HL-60 (cell line): ENCODE measurements around the gene DENND1A.

Experiments used
- DNase-seq, 2 experiments: peaks; one replicate each; pipeline ENCODE4 v3.0.0-alpha.2; 2010 to 2020; ENCODE audit warnings: low read depth in 1 of 2, low spot score in 1 of 2
- H3K27ac ChIP-seq: fragments of 250-450 bp; sonication (Bioruptor Pico); replicated peaks from 2 replicates; pipeline ENCODE4 v1.5.1; 2020; ENCODE audit warnings: mild to moderate bottlenecking, moderate library complexity
- H3K27me3 ChIP-seq: fragments of 250-450 bp; sonication (Bioruptor Pico); 2 replicates; pipeline ENCODE4 v1.5.1; 2021; ENCODE audit warnings: mild to moderate bottlenecking, moderate library complexity; ENCODE audit not compliant: insufficient read depth, poor library complexity, severe bottlenecking
- H3K4me3 ChIP-seq: replicated peaks from 2 replicates; pipeline ENCODE4 v1.5.1; 2011; ENCODE audit warnings: mild to moderate bottlenecking, control low read depth, low read length; ENCODE audit not compliant: insufficient read depth
- CTCF ChIP-seq: IDR thresholded peaks from one replicate; pipeline ENCODE4 v1.5.1; 2011; ENCODE audit warnings: low read length, control low read depth, inconsistent platforms; ENCODE audit not compliant: insufficient read depth
- GABPA ChIP-seq: IDR thresholded peaks from 2 replicates; pipeline ENCODE4 v1.6.1; 2012; ENCODE audit warnings: low read depth
- POLR2AphosphoS5 ChIP-seq: IDR thresholded peaks from 2 replicates; pipeline ENCODE4 v1.6.1; 2012; ENCODE audit warnings: low read depth
- REST ChIP-seq: IDR thresholded peaks from 2 replicates; pipeline ENCODE4 v1.6.1; 2012; ENCODE audit warnings: low read depth; ENCODE audit not compliant: insufficient replicate concordance
- SPI1 ChIP-seq: IDR thresholded peaks from 2 replicates; pipeline ENCODE4 v1.6.1; 2012; ENCODE audit warnings: low read depth, mild to moderate bottlenecking, borderline replicate concordance

DENND1A gene

GRCh38 chr9:123517512-123517911 lies 412.4 kb downstream of the DENND1A start:
- TF ChIP-seq SPI1: no peak
- TF ChIP-seq REST: no peak
- TF ChIP-seq GABPA: no peak
- TF ChIP-seq POLR2AphosphoS5: no peak
- TF ChIP-seq CTCF: no peak
- no peak for DNase-seq
- Histone ChIP-seq H3K27ac (no peak overlapping the region), H3K27me3 (no peaks in the 10 kb centered on the region), H3K4me3 (no peak overlapping the region)

- TF ChIP-seq POLR2AphosphoS5 (no peak), CTCF (no peak), SPI1 (no peak), GABPA (no peak), REST (no peak)
- Histone ChIP-seq H3K27ac (no peak overlapping the region), H3K4me3 (no peak overlapping the region), H3K27me3 (no peaks in the 10 kb centered on the region)
- no peak for DNase-seq
Measured at GRCh38 chr9:123514766-123515165, 415.2 kb downstream of the DENND1A start.

GRCh38 chr9:123513554-123513953 lies 416.4 kb downstream of the DENND1A start:
- Histone ChIP-seq H3K27ac (no peak overlapping the region), H3K4me3 (no peak overlapping the region), H3K27me3 (no peaks in the 10 kb centered on the region)
- TF ChIP-seq POLR2AphosphoS5 (no peak), REST (no peak), SPI1 (no peak), GABPA (no peak), CTCF (no peak)
- DNase-seq: no peak
